Measurements from ENCODE around the gene SLC12A4. TPM values are rescaled to one million over a fixed set of nuclear protein-coding genes. Genes with fewer than 3 reads are reported as not detected.

SLC12A4 gene
- polyA plus RNA-seq, 1 donor (not counting 4 experiments of a cell fraction or from before 2014, with no cell fraction given), result 59.3 TPM

GRCh38 chr16:67922740-67923139 lies 45.7 kb downstream of the SLC12A4 start:
- H3K4me2 ChIP-seq (ENCODE audit: control insufficient read depth, extremely low read depth, insufficient read depth, low read depth, low read length), result no peak overlapping the region
- peaks cover 6% of the 10 kb centered on the region for H3K9me1 ChIP-seq (ENCODE audit: control insufficient read depth, extremely low read depth, insufficient read depth, low read length)
- no peak for DNase-seq (ENCODE audit: low read depth, low spot score)
- H3K27ac ChIP-seq (ENCODE audit: control insufficient read depth, insufficient read depth, low read length), result no peak overlapping the region
- TF ChIP-seq EZH2 (IDR thresholded peaks at IDR 0.05; ENCODE audit: low read length) (no peak), CTCF (optimal IDR thresholded peaks at IDR 0.05 in 1 of 3, IDR thresholded peaks at IDR 0.05 in 1 of 3, conservative IDR thresholded peaks at IDR 0.05 in 1 of 3; ENCODE audit: extremely low read depth in 1 of 3, insufficient read depth in 2 of 3, low read length in 3 of 3) (peak in 2 of 3 experiments; percentile 21 to 23)
- H3K9me3 ChIP-seq (ENCODE audit: control insufficient read depth, low read depth, low read length), result no peaks in the 10 kb centered on the region
- H4K20me1 ChIP-seq (ENCODE audit: control insufficient read depth, extremely low read depth, insufficient read depth, low read length), result peaks cover 13% of the 10 kb centered on the region
- peak; percentile 17 for FAIRE-seq
- H3K27me3 ChIP-seq (ENCODE audit: control insufficient read depth, extremely low read depth, insufficient read depth, low read length), result no peaks in the 10 kb centered on the region
- H3K4me1 ChIP-seq (ENCODE audit: control insufficient read depth, extremely low read depth, insufficient read depth, low read length), result peaks cover 28% of the 10 kb centered on the region
- no peak overlapping the region for H3K4me3 ChIP-seq (ENCODE audit: control insufficient read depth in 2 of 3, extremely low read depth in 1 of 3, insufficient read depth in 2 of 3, low read depth in 1 of 3, low read length in 3 of 3)
- H2AFZ ChIP-seq (ENCODE audit: control insufficient read depth, low read length), result no peak overlapping the region
- H3K79me2 ChIP-seq (ENCODE audit: control insufficient read depth, insufficient read depth, low read length), result peaks cover 4% of the 10 kb centered on the region
- H3K9ac ChIP-seq (ENCODE audit: control insufficient read depth, extremely low read depth, insufficient read depth, low read length), result no peak overlapping the region
- dilution Hi-C loops (cut with MboI; ENCODE audit: extremely low pct_ligation_motif_present, low sequenced_read_pairs), result no loop called here
- H3K36me3 ChIP-seq (ENCODE audit: control insufficient read depth in 2 of 2, extremely low read depth in 1 of 2, insufficient read depth in 2 of 2, low read length in 2 of 2), result peaks cover 5 to 14% of the 10 kb centered on the region in 2 experiments

GRCh38 chr16:67922221-67922620 lies 46.2 kb downstream of the SLC12A4 start:
- Histone ChIP-seq H3K9me3 (ENCODE audit: control insufficient read depth, low read depth, low read length) (no peaks in the 10 kb centered on the region), H3K36me3 (ENCODE audit: control insufficient read depth in 2 of 2, extremely low read depth in 1 of 2, insufficient read depth in 2 of 2, low read length in 2 of 2) (peaks cover 3 to 10% of the 10 kb centered on the region in 2 experiments), H3K4me3 (ENCODE audit: control insufficient read depth in 2 of 3, extremely low read depth in 1 of 3, insufficient read depth in 2 of 3, low read depth in 1 of 3, low read length in 3 of 3) (no peak overlapping the region), H2AFZ (ENCODE audit: control insufficient read depth, low read length) (no peak overlapping the region), H4K20me1 (ENCODE audit: control insufficient read depth, extremely low read depth, insufficient read depth, low read length) (peaks cover 17% of the 10 kb centered on the region), H3K4me2 (ENCODE audit: control insufficient read depth, extremely low read depth, insufficient read depth, low read depth, low read length) (no peak overlapping the region), H3K79me2 (ENCODE audit: control insufficient read depth, insufficient read depth, low read length) (peaks cover 4% of the 10 kb centered on the region), H3K9me1 (ENCODE audit: control insufficient read depth, extremely low read depth, insufficient read depth, low read length) (peaks cover 9% of the 10 kb centered on the region), H3K27ac (ENCODE audit: control insufficient read depth, insufficient read depth, low read length) (no peak overlapping the region), H3K4me1 (ENCODE audit: control insufficient read depth, extremely low read depth, insufficient read depth, low read length) (peaks cover 33% of the 10 kb centered on the region), H3K9ac (ENCODE audit: control insufficient read depth, extremely low read depth, insufficient read depth, low read length) (no peak overlapping the region), H3K27me3 (ENCODE audit: control insufficient read depth, extremely low read depth, insufficient read depth, low read length) (no peaks in the 10 kb centered on the region)
- TF ChIP-seq CTCF (optimal IDR thresholded peaks at IDR 0.05 in 1 of 3, IDR thresholded peaks at IDR 0.05 in 1 of 3, conservative IDR thresholded peaks at IDR 0.05 in 1 of 3; ENCODE audit: extremely low read depth in 1 of 3, insufficient read depth in 2 of 3, low read length in 3 of 3), result no peak
- no peak for TF ChIP-seq EZH2 (IDR thresholded peaks at IDR 0.05; ENCODE audit: low read length)
- FAIRE-seq (no peak), DNase-seq (ENCODE audit: low read depth, low spot score) (no peak)
- dilution Hi-C loops (cut with MboI; ENCODE audit: extremely low pct_ligation_motif_present, low sequenced_read_pairs), result no loop called here

Measured in keratinocyte (primary cell).